Skeletal muscle cell (primary cell): Measurements from ENCODE around the gene MEOX1.
A peak's percentile ranks its signal among the peaks of the same experiment; 100 is the strongest.

Experiments used
- DNase-seq: peaks from one replicate; pipeline ENCODE4 v3.0.0-alpha.2; 2010; ENCODE audit warnings: low read depth
- H3K4me3 ChIP-seq: 2 replicates; pipeline ENCODE4 v1.5.1; 2011; ENCODE audit warnings: low read depth, mild to moderate bottlenecking, control low read depth, low read length, moderate library complexity

The MEOX1 gene

DNA sequence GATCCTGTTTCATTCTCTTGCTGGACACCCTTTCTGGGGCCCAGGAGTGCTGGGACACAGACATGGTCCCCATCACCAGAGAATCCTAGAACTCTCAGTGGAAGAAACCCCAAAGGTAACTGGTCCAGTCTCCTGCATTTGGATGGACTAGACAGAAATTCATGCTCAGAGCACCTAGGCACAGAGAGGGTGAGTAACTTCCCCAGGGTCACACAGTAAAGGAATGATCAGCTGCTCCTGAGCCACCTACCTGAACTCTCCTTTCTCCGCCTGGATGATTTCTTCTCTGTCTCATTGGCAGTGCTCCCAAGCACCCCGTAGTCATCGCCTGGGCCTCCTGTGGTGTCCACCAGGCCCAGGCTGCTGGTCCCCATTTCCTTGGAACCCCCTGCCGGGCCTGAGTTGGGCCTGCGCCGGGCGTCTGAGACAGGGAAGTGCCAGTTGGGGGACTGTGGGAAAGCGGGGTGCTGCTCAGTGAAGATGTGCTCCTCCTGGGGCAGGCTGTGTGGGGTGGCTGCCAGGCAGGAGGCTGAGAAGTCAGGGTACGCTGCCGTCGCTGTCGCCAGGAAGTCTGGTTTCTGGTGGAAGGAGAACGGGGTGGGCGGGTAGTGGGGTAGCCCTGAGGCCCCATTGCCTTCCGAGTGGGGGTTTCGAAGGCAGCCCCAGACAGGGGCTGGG, 767 bp downstream of the MEOX1 start:
- no peak overlapping the region for H3K4me3 ChIP-seq
- no peak for DNase-seq

DNA sequence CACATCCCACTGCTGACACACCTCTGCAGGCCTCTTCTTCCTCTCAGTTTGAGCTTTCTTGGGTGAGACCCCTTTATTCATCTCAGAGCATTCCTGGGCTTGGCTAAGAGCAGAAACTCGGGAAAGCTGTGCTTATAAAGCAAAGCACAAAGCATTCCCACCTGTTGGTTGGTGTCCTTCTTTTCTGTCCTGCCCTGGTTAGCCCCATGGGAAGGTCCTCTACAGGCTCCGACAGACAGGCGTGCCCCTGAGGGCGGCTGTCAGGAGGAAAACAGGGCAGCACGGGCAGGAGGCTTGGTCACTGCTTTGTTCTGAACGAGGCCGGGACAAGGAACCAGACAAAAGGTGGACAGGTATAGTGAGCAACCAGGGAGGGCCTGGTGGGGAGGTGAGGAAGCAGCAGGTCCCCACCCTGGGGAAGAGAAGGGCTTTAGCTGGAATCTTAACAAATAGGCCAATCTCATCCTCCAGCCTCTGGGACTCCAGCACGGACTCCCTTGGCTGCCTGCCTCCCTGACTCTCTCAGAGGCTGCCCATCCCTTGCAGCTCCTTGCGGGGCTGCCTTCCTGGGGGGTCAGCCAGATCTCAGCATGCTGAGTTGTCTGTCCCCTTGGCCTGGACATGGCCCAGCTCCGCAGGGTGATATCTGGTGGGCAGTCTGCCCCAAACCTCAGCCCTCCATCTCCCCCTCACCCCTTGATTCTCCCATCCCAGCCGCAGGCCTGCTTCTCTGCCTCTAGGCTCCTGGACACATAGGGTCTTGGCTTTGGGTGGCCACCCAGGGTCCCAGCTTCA, 1.7 kb downstream of the MEOX1 start:
- no peak for DNase-seq
- no peak overlapping the region for H3K4me3 ChIP-seq

DNA sequence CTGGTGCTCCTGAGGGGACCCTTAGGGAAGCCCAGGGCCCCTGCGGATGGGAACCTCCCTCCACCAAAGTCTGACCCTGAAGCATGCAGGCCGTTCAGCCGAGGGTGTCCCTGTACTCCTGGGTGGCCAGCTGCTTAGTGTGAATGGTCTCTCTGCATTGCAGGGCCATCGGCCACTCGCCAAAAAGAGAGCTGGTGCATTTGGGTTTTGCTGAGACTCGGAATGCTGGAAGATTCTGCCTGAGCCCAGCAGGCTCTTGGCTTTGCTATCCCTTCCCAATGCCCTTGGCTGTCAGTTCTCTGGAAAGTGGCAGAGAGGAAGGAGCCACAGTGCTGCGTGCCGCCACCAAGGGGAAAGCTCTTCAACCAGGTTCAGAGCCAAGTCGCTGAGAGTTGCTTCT, 2.8 kb downstream of the MEOX1 start:
- DNase-seq = no peak
- no peak overlapping the region for H3K4me3 ChIP-seq

DNA sequence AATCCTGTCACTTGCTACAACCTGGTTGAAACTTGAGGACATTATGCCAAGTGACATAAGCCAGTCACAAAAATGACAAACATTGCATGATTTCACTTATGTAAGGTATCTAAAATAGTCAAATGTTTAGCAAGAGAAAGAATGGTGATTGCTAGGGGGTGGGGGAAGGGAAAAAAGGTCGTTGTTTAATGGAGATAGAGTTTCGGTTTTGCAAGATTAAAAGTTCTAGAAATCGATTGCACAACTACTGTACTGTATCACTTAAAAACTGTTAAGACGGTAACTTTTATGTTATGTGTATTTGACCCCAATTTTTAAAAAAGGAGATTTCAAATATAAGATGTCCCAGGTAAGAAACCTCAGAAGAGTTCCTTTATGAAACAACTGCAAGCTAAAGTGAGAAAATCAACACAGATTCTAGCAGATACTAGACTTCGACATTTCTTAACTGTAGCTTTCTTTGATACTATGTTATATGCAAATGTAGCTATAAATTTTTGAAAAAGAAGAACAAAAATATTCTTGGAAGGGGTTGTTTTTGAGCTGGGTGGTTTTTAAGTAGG, 5.9 kb downstream of the MEOX1 start:
- DNase-seq = no peak
- H3K4me3 ChIP-seq = no peak overlapping the region

DNA sequence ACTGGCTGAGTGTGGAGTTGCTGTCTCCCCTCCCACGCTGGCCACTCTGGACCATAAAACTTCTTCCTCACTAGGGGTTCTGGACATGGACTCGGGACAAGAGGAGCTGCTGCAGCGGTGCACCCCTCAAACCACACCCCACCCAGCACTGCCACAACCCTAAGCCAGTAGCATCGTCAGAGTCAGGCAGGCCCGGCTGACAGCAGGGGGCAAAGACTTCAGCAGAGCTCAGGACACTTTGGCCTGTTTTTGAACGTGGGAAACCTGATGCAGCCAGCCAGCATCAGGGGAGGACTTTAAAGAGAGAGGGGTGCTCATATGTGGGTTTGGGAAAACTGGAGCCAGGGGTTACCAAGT, 9.6 kb downstream of the MEOX1 start:
- no peak overlapping the region for H3K4me3 ChIP-seq
- DNase-seq = no peak

DNA sequence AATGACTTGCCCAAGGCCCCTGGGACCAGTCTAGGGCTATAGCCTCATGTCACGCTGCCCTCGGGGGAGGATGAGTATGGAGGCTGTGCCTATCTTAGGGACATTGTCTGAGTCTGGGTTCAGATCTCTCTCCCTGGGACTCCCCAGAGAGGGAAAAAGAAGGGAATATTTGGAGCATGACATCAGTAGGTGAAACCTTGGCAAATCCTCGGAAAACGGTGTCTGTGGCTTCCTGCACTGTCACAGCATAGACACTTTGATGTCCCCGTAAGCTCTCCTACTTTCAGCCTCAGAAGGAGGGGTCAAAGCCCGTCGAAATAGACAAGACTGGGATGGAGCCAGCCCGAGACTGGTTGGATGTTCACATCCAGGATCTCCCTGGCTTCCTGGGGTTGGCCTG, 11.3 kb downstream of the MEOX1 start:
- no peak overlapping the region for H3K4me3 ChIP-seq
- no peak for DNase-seq

DNA sequence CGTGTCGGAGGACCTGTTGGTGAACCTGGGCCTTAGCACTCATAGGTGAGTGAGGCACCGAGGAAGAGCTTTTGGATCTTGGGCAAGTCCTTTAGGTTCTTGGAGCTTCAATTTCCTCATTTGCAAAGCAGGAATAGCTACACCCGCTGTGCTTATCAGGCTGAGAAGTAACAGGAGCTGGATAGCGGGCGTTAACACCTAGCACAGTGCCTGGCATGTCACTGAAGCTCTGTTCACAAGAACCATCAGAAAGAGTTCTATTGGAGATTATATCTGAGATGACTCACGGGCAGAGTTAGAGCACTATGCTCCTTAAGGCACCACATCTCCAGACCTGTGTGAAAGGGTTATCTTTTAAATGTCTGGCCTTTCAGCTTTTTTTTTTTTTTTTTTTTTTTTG, 12.8 kb downstream of the MEOX1 start:
- H3K4me3 ChIP-seq = no peak overlapping the region
- DNase-seq = no peak

DNA sequence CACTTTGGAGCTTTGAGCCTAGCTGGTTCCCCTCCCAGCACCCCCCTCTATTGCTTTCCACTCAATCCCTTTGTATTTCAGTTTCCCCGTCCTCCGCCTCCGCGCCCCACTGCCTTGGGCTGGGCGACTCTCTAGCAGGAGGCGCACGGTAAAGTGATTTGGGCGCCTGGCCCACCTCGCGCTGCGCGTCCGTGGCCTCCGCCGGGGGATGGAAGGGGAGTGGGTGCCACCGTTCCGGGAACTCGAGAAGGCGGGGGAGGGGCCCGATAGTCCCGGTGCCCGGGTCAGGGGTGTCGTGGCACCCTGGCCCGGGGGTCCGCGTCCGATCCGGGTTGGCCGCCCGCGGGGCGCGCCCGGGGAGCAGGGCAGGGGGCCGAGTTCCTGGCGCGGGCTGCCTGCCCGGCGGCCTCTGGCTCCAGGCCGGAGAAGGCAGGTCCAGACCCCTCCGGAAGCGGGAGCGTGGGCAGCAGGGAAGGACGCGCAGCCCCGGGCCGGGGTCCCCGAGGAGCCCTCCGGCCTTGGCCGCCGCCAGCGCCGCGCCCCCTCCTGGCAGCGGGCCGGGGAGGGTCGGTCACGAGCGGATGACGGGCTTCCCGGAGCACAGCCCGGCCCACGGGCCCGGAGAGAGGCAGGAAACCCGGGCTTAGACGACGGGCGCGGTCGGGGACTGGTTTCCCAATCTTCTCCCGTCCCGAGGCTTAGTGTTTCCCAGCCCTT, 15.8 kb downstream of the MEOX1 start:
- DNase-seq = no peak
- H3K4me3 ChIP-seq = peak overlapping the region; percentile 38

DNA sequence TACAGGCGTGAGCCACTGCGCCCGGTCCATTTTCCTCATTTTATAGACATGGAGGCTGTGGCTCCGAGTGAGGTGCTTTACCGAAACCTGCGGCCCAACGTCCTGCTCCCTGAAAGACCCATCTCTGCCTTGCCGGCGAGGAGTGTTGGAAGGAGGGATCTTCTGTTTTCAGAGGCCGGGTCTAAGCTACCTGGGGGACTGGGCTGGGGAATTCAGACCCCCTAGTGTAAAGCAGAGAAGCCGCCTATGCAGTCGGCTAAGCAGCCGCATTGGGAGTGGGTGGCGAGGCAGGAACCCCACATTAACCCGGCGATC, 16.3 kb downstream of the MEOX1 start:
- no peak for DNase-seq
- no peak overlapping the region for H3K4me3 ChIP-seq

DNA sequence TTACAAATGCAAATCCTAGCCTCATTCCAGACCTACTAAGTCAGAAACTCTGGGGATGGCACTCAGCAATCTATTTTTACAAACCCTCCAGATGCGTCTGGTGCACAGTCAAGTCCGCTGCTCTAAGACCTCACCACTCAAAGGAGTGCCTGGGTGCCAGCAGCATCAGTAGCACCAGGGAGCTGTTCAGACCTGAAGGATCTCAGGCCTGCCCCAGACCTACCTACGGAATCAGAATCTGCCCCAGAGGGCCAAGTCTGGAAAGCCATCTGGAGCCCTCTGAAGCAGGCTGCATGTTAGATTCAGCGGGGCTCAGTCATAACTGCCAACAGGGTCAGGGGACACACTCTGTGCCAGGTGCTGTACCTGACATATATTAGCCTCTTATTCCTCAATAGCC, 17.6 kb downstream of the MEOX1 start:
- no peak for DNase-seq
- no peak overlapping the region for H3K4me3 ChIP-seq

DNA sequence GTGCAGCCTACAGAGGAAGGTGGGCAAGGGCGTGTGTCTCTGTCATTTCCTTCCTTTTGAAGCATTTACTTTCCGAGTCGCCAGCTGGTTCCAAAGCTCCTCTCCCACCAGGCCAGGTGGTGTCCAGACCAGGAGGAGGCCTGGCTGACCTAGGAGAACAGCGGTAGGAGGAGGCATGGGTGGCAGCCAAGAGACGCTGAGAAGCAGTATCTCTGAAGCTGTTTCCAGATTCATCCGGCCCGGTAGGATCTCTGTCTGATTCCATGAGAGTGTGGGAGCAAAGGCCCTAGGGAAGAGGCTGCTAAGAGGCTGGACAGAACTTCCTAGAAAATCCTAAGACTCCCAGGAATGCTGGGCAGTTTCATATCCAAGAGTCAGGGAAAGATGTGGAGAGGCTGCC, 20.3 kb downstream of the MEOX1 start:
- H3K4me3 ChIP-seq = no peak overlapping the region
- DNase-seq = no peak

DNA sequence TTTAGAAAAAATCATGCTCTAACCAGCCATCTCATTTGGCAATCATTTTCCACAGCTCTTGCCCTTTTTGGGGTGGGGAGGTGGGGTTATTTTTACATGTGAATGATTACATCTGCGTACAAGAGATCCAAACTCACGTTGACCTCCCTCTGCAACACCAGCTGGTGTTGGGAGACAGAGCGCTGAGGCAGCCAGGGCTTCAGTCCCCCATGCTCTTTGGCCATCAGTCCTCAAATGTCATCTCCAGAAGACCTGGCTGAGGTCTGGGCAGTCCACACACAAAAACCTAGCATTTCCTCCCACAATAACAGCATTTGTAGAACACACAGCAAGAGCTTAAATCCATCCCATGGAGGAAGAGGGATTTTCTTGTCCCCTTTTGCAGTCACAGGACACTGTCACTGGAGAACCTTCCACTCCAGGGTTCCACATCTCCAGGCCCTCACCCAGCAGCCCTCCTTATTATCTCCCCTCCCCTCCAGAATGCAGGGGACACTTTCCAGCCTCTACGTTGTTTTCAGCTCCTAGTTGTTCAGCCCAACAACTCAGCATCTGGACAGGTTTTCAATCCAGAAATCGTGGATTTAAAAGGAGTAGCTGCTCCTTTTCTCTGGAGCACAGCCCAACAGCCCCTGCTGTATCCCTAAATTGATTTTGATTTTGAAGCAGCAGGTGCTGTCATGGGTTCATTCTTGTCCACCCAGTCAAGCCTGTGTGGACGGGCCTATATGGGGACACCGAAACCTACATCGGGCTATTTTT, 21.1 kb downstream of the MEOX1 start:
- no peak overlapping the region for H3K4me3 ChIP-seq
- DNase-seq = no peak

DNA sequence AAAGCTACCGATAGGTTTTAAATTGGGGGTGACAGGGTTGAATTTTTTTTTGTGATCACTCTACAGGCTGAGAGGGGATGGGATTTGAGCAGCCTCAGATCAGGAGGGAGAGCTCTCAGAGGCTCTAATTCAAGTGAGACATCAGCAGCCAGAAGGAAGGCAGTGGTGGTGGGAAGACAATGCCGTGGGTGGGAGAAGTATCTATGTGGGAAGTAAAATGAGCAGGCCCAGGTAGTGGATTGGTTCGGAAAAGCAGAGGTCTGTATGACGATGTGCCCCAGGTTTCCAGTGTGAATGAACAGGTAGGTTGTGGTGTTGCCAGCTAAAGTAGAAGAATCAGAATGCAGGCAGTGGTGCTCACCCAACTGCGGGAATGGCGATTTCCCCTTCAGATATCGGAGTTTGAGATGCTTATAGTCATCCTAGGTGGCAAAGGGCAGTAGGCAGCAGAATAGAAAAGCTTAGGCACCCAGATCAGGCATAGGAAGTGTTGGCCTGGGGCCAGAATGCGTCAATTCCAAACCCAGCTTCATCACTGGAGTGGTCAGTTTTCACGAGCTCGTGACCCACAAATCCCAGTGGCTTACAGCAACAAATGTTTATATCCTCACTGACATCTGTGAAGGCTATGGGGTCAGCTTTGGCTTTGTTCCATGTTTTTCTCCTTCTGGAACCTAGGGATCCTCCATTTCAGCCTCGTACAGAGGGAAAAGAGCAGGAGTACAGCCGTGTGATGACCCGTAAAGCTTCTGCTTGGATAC, 24.0 kb downstream of the MEOX1 start:
- no peak overlapping the region for H3K4me3 ChIP-seq
- no peak for DNase-seq

DNA sequence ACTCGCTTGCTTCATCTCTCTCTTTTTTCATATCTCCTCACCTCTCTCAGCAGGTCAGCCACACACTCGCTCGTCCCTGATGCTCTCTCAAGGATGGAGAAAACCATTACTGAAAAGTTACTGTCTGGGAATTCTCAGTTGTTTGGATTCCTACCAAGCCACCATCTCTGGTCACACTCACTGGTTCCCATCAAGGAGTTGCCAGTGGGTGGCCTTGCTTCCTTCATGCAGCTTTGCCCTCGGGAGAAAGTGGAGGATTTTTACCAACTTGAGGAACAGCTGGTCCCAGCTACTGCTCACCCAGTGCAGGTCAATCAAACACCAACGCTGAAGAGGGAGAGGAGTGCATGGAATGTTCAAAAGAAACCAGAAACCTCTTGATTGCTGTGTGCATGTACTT, 25.3 kb downstream of the MEOX1 start:
- DNase-seq = no peak
- H3K4me3 ChIP-seq = no peak overlapping the region

DNA sequence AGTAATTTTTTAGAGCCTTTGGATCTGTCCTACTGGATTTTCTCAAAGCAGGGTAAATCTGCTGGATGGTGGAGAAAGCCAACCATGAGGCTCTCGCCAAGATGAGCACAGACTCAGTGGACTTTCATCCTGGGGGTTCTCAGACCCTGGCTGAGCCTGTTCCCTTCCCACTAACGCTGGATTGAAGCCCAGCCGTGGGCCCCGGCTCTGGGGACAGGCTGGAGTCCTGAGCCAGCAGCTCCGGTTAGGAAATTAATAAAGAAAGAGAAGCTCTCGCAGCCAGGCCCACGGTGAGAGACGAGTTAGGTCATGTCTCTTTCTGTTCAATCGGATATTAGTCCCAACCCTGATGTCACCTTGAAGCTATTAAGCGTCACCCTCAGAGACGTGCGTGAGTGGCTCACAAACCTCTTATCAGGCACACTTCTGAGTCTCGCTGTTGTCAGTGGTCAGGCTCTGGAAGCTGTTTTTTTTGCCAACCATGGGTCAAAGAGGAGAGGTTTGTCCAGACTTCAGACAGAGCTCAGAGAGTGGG, 27.1 kb downstream of the MEOX1 start:
- no peak overlapping the region for H3K4me3 ChIP-seq
- no peak for DNase-seq

DNA sequence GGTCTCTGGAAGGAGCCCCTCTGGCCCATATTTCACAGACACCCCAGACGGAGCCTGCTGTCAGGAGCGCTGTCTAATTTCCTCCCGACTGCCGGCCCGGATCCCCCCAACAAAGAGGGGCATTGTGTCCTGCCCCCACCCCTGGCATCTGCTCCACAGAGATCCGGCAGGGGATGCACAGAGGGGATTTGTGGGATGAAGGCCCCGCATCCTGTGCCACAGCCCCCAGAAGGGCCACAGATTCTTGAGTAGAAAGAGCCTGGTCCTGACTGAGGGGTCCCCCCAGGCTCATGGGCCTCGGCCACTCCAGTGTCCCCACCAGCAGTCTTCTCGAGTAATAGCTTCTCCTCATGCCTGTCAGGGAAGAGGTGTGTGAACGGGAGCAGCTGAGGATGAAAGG, 29.5 kb downstream of the MEOX1 start:
- H3K4me3 ChIP-seq = no peak overlapping the region
- DNase-seq = no peak

DNA sequence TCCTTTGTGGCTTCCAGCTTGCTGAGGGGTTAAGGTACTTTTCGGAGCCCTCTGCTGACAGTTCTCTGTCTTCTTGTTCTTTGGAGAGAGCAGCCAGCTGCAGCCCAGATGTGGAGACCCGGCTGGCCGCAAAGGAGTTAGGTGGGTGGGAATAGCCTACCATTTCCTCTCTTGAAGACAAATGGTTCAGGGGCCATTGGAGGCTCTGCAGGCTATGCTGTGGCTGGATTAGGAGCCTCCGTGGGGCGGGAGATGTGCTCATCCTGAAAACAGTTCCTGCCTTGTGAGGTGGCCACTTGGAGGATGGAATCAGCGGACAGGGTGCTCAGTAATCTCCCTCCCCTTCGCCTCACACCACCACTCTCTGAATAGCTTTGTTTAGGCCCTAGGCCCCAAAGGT, 30.3 kb downstream of the MEOX1 start:
- H3K4me3 ChIP-seq = no peak overlapping the region
- DNase-seq = no peak

DNA sequence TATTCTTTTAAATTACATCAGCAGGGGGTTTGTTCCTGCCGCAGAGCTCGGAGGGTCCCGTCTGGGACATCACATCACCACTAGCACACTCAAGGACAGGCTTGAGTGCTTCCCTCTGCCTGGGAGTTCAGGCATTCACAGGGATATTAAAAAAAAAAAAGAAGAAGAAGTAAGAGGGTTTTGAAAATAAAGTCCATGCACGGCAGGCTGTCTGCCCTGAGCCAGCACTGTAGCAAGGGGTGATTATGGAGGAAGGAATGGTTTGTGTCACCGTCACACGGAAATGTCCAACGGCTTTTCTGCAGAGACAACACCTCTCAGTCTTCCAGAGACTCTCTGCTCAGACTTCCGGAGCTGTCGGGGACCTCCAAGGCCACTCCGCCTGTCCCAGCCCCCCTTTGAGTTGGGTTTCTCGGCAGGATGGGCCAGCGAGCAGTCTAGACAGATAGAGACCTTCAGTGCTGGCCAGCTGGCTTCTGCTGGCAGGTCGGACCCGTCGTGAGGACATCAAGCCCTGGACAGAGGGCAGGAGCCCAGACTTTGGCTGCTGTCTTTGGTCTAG, 33.6 kb downstream of the MEOX1 start:
- no peak overlapping the region for H3K4me3 ChIP-seq
- no peak for DNase-seq

DNA sequence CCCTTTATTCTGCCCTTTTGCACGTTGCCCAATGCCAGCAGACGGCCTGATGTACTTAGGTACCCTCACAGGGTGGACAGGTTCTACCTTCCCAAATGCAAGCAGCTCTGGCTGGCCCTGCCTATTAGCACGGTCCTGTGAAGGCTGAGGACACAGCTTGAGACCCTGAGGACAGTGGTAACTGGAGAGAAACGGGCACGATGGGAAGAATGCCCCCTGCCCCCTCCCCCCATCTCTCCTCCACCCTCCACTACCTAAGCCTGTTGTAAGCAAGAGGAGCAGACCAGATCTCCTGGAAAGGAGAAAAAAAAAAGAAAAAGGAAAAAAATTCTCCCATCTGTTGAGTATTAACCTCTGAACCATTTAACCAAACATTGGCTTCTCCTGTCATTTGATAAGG, 34.1 kb downstream of the MEOX1 start:
- H3K4me3 ChIP-seq = no peak overlapping the region
- DNase-seq = no peak
